ENCODE measurements around the gene AKAP9. TPM values are rescaled to one million over a fixed set of nuclear protein-coding genes. Genes with fewer than 3 reads are reported as not detected.

The AKAP9 gene
- total and polyA plus RNA-seq, 4 donors: 14.6 to 97.7 (median 57.0) TPM

DNA sequence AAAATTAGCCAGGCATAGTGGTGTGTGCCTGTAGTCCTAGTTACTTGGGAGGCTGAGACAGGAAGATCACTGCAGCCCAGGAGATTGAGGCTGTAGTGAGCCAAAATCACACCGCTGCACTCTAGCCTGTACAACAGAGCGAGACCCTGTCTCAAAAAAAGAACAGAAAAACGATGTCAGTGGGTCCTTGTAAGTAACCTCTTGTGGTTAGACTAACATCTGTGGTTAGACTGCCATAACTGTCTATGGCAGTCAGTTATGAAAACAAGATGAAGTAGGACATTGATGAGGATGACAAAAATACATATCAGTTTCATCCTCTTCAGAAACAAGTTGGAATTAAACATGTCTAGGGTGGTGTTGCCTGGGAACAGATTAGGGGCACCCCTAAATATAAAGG is 53.3 kb downstream of the AKAP9 start (continued):
- TF ChIP-seq, protein P1, sequence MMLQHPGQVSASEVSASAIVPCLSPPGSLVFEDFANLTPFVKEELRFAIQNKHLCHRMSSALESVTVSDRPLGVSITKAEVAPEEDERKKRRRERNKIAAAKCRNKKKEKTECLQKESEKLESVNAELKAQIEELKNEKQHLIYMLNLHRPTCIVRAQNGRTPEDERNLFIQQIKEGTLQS (IDR thresholded peaks at IDR 0.05): no peak
- no peak for TF ChIP-seq EGR1 (IDR thresholded peaks at IDR 0.05; ENCODE audit: low read depth in 2 of 2)

DNA sequence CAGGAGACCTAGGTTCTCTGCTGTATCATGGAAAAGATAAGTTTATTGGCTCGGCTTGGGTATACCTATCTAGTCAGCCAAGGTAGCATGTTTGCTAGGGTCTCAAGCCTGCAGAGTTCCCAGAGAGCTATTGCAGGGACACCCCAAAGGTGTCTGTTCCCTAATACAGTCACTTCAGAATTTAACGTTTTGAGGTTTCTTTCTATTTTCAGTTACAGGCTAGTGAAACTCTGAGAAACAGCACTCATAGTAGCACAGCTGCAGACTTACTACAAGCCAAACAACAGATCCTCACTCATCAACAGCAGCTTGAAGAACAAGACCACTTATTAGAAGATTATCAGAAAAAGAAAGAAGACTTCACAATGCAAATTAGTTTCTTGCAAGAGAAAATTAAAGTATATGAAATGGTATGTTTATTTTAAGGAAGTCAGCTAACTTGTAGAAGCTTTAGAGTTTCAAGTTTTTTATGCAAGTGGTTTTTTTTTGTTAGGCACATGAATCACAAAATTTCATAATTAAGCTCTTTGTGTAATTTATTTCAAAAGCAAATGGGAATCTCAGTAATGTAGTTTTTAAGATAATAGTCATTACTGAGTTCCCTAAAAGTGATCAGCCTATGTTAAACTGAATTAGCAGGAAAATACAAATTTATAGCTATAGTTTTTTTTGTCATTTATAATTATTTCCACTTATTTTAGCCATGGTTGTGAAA is 54.9 kb downstream of the AKAP9 start:
- Histone ChIP-seq H3K27me3 (ENCODE audit: control insufficient read depth in 4 of 4, insufficient read depth in 4 of 4, low read length in 3 of 4) (no peaks in the 10 kb centered on the region), H3K4me3 (ENCODE audit: low read depth in 1 of 3, low read length in 3 of 3) (no peak overlapping the region), H3K9me3 (ENCODE audit: control insufficient read depth in 4 of 4, low read length in 3 of 4) (no peaks in the 10 kb centered on the region), H3K27ac (ENCODE audit: low read depth in 1 of 2, low read length in 2 of 2) (no peak overlapping the region), H3K4me1 (ENCODE audit: control insufficient read depth in 4 of 4, insufficient read depth in 4 of 4, low read length in 3 of 4) (no peaks in the 10 kb centered on the region), H3K9ac (ENCODE audit: low read depth in 1 of 2, low read length in 2 of 2) (no peak overlapping the region), H3K36me3 (ENCODE audit: control insufficient read depth in 4 of 4, insufficient read depth in 3 of 4, low read depth in 1 of 4, low read length in 3 of 4) (peaks cover 13 to 38% (median 20%) of the 10 kb centered on the region in 4 donors)
- 86% methylated on average over 2 of the region's 2 CpGs for WGBS
- no peak for DNase-seq (ENCODE audit: low spot score)
- TF ChIP-seq TAF1 (conservative IDR thresholded peaks at IDR 0.05) (no peak), JUND (IDR thresholded peaks at IDR 0.05) (no peak), FOXA2 (IDR thresholded peaks at IDR 0.05) (no peak), YY1 (IDR thresholded peaks at IDR 0.05) (no peak), NR2F2 (IDR thresholded peaks at IDR 0.05) (no peak), RXRA (IDR thresholded peaks at IDR 0.05) (no peak), RAD21 (IDR thresholded peaks at IDR 0.05) (no peak), EGR1 (IDR thresholded peaks at IDR 0.05; ENCODE audit: low read depth in 2 of 2) (no peak), GABPA (IDR thresholded peaks at IDR 0.05 in 1 of 2, conservative IDR thresholded peaks at IDR 0.05 in 1 of 2) (no peak)
- TF ChIP-seq, protein P2, sequence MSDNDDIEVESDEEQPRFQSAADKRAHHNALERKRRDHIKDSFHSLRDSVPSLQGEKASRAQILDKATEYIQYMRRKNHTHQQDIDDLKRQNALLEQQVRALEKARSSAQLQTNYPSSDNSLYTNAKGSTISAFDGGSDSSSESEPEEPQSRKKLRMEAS (IDR thresholded peaks at IDR 0.05): no peak
- TF ChIP-seq, protein P3, sequence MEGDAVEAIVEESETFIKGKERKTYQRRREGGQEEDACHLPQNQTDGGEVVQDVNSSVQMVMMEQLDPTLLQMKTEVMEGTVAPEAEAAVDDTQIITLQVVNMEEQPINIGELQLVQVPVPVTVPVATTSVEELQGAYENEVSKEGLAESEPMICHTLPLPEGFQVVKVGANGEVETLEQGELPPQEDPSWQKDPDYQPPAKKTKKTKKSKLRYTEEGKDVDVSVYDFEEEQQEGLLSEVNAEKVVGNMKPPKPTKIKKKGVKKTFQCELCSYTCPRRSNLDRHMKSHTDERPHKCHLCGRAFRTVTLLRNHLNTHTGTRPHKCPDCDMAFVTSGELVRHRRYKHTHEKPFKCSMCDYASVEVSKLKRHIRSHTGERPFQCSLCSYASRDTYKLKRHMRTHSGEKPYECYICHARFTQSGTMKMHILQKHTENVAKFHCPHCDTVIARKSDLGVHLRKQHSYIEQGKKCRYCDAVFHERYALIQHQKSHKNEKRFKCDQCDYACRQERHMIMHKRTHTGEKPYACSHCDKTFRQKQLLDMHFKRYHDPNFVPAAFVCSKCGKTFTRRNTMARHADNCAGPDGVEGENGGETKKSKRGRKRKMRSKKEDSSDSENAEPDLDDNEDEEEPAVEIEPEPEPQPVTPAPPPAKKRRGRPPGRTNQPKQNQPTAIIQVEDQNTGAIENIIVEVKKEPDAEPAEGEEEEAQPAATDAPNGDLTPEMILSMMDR (IDR thresholded peaks at IDR 0.05; ENCODE audit: low read depth, low read length, missing input control): no peak
- TF ChIP-seq, protein P4, sequence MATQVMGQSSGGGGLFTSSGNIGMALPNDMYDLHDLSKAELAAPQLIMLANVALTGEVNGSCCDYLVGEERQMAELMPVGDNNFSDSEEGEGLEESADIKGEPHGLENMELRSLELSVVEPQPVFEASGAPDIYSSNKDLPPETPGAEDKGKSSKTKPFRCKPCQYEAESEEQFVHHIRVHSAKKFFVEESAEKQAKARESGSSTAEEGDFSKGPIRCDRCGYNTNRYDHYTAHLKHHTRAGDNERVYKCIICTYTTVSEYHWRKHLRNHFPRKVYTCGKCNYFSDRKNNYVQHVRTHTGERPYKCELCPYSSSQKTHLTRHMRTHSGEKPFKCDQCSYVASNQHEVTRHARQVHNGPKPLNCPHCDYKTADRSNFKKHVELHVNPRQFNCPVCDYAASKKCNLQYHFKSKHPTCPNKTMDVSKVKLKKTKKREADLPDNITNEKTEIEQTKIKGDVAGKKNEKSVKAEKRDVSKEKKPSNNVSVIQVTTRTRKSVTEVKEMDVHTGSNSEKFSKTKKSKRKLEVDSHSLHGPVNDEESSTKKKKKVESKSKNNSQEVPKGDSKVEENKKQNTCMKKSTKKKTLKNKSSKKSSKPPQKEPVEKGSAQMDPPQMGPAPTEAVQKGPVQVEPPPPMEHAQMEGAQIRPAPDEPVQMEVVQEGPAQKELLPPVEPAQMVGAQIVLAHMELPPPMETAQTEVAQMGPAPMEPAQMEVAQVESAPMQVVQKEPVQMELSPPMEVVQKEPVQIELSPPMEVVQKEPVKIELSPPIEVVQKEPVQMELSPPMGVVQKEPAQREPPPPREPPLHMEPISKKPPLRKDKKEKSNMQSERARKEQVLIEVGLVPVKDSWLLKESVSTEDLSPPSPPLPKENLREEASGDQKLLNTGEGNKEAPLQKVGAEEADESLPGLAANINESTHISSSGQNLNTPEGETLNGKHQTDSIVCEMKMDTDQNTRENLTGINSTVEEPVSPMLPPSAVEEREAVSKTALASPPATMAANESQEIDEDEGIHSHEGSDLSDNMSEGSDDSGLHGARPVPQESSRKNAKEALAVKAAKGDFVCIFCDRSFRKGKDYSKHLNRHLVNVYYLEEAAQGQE (IDR thresholded peaks at IDR 0.05): no peak
- TF ChIP-seq, protein P1 (IDR thresholded peaks at IDR 0.05): no peak
